ENCODE measurements around the gene SP3. TPM values are rescaled to one million over a fixed set of nuclear protein-coding genes. Genes with fewer than 3 reads are reported as not detected.

The SP3 gene
- total RNA-seq, 1 donor from 2014 or later: 41.2 TPM

DNA sequence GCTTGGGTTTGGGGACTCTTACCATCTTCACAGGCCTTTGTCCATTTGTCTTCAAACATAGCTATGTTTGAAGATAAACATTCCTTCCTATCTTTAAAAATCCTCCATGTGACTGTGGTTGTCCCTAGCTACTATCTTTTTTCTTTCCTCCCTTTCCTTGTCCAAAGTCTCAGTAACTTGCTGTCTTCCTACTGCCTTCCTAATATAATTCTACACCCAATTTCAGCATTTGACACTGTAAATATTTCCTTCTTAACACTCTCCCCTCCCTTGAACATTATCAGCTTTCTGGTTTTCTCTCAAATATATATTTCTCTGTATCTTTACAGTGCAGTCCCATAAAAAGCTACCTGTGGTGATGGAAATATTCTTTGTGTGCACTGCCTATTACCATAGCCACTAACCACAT lies 5.3 kb upstream of the SP3 start:
- DNase-seq (ENCODE audit: low read depth): no peak
- no peak for TF ChIP-seq CTCF (conservative IDR thresholded peaks at IDR 0.05; ENCODE audit: low read depth, low read length)
- no peak overlapping the region for H3K4me3 ChIP-seq (ENCODE audit: low read depth, low read length)

DNA sequence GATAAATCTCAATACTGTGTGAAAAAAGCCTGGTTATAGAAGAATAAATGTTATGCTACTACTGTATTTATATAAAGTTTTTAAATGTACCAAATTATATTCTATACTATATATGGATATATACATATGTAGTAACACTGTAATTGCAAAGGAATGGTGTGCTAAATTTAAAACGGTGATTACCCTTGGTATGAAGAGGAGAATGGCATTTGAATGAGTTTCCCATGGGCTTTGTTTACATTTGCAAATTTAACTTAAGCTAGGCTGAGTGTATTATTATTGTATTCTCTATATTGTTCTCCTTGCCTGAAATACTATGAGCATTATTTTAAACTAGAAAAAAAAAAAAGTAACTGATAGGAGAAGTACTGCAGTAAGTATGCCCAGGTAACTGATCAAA lies 4.7 kb upstream of the SP3 start:
- no peak for DNase-seq (ENCODE audit: low read depth)
- H3K4me3 ChIP-seq (ENCODE audit: low read depth, low read length): no peak overlapping the region
- no peak for TF ChIP-seq CTCF (conservative IDR thresholded peaks at IDR 0.05; ENCODE audit: low read depth, low read length)

GRCh38 chr2:173968551-173968950 lies 3.4 kb upstream of the SP3 start:
- no peak for TF ChIP-seq CTCF (conservative IDR thresholded peaks at IDR 0.05; ENCODE audit: low read depth, low read length)
- DNase-seq (ENCODE audit: low read depth): no peak
- H3K4me3 ChIP-seq (ENCODE audit: low read depth, low read length): no peak overlapping the region

DNA sequence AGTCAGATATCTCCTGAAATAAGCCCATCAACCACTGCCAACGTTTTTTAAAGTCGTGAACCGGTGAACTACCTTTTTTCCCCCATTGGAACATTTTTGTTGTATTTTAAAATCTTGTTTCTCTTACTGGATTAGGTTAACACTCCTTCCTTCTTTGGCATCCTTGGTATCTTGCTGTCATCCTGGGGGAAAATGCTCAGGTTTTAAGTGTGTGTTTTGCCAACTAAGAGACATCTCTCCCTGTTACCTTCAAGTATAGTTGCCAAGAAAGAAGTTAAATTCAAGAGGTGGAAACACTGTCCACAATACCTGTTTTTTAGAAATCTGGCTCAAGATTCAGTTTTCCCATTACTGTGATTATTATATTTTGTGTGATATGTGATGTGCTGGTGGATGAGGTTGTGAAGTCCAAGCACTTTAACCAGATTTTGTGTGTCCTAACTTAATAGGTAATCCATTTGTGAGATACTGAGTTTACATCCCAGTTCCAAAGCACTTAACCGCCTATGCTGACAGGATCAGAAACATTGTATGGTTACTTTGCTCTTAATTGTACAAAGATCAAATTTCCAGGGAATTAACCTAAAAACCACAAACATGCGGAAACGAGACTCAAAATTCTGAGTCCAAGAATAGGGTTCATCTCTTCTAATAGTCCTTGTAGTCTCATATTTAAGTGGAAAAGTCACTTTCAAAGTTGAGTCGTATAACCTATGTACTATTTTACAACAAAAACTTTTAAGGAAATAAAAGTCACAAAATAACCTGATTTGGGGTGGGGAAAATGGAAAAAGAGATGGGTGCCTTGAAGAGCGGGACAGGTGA lies 1.3 kb upstream of the SP3 start:
- peak overlapping the region; percentile 79 for H3K4me3 ChIP-seq (ENCODE audit: low read depth, low read length)
- no peak for DNase-seq (ENCODE audit: low read depth)
- TF ChIP-seq CTCF (conservative IDR thresholded peaks at IDR 0.05; ENCODE audit: low read depth, low read length): no peak

DNA sequence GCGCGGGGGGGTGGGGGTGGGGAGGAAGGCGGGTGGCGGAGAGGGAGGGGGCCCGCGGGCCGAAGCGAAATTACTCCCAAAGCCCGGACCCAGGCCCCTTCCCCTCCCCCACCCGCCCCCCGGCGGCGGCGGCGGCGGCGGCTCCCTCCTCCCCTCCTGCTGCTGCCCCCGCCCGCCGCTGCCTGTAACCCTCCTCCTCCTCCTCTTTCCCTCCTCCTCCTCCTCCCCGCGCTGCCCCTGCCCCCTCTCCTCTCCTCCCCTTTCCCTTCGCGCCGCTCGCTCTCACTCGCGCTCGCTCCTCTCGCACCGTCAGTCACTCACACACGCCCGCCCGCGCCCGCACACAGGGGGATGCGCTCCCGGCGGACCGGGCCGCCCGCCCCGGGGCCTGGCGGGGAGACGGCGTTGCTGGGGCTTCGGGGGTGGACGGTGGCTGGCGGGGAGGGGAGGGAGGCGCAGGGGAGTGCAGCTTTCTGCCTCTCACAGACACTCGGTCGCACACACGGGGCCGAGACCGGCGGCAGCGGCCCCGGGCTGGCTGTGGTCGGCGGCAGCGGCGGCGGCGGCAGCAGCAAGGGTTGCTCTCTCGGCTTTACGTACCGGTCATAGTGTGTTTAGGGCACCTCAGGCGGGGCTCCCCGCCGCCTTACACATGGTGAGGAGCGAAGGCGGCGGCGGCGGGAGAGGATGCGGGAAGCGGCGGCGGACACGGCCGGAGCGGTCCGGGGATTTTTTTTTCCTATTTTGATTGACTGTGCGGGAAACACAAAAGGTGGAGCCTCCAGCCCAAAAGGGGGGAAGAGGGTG lies 405 bp downstream of the SP3 start:
- no peak for TF ChIP-seq CTCF (conservative IDR thresholded peaks at IDR 0.05; ENCODE audit: low read depth, low read length)
- peak overlapping the region; percentile 79 for H3K4me3 ChIP-seq (ENCODE audit: low read depth, low read length)
- no peak for DNase-seq (ENCODE audit: low read depth)

DNA sequence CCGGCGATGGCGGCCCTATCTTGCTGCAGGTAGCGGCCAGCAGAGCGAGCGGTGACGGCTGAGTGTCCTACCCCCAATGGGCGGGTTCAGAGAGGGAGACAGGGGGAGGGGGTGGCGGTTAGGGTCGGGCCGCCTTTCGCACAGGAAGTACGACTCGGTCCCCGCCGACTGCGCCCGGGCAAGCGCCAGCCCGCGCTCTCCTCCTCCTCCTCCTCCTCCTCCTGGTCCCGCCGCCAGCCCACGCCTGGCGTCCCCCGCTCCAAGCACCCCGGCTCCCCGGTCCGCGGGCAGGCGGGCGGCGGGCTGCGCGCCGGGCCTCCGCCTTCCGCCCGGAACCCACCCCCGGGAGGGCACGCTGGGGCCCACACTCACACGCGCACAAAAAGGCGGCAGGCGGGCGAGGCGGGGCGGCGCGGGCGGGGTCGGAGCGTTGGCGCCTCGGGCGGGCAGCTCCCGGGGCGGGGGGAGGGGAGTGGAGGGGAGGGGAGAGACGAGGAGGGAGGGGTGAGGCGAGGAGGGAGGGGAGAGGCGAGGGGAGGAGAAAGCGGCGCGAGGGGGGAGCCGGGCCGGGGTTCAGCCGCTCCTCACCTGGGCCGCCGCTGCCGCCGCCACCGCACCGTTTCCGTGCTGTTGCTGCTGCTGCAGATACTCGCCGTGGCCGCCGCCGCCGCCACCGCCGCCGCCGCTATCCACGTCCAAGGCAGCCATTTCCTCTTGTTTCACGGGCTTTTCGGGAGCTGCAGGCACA lies 1.2 kb downstream of the SP3 start:
- no peak for DNase-seq (ENCODE audit: low read depth)
- peak overlapping the region; percentile 79 for H3K4me3 ChIP-seq (ENCODE audit: low read depth, low read length)
- TF ChIP-seq CTCF (conservative IDR thresholded peaks at IDR 0.05; ENCODE audit: low read depth, low read length): no peak

All from epithelial cell of proximal tubule (primary cell).